K562 (cell line): Measurements from ENCODE around the gene SIKE1. TPM values are rescaled to one million over a fixed set of nuclear protein-coding genes. Genes with fewer than 3 reads are reported as not detected.

ENCODE experiments used
- CBFB ChIP-seq: sonication (generic); formaldehyde crosslinking; IDR thresholded peaks from 2 replicates; pipeline ENCODE4 v1.4.0; 2020; ENCODE audit warnings: mild to moderate bottlenecking, missing genetic modification reagents
- CBX5 ChIP-seq: IDR thresholded peaks from 2 replicates; pipeline ENCODE4 v1.6.1; 2014; ENCODE audit warnings: low read depth, borderline replicate concordance
- ETS2 ChIP-seq: IDR thresholded peaks from 2 replicates; pipeline ENCODE4 v1.6.1; 2016; ENCODE audit warnings: borderline replicate concordance, missing genetic modification characterization, mild to moderate bottlenecking, moderate library complexity, missing compliant biosample characterization; ENCODE audit not compliant: poor library complexity, severe bottlenecking
- FOXJ2 ChIP-seq: fragments of 200-800 bp; sonication (Bioruptor generic); IDR thresholded peaks from 2 replicates; pipeline ENCODE4 v1.6.1; 2016; ENCODE audit warnings: missing genetic modification characterization, missing compliant biosample characterization
- HCFC1 ChIP-seq: IDR thresholded peaks from 2 replicates; pipeline ENCODE4 v1.6.1; 2012; ENCODE audit warnings: low read depth, low read length, improper control_type of control experiment
- POLR2AphosphoS2 ChIP-seq: IDR thresholded peaks from 2 replicates; pipeline ENCODE4 v1.6.1; 2012; ENCODE audit warnings: low read length, improper control_type of control experiment
- POLR2AphosphoS5 ChIP-seq: IDR thresholded peaks from 2 replicates; pipeline ENCODE4 v1.6.1; 2011; ENCODE audit warnings: mild to moderate bottlenecking, low read depth, low read length, moderate library complexity; ENCODE audit not compliant: control insufficient read depth, insufficient read depth
- PRPF4 ChIP-seq: fragments of 200-400 bp; formaldehyde crosslinking; IDR thresholded peaks from one replicate; pipeline ENCODE4 v1.6.1; 2017; ENCODE audit warnings: low read length, low read depth, mild to moderate bottlenecking; ENCODE audit not compliant: insufficient read depth, poor library complexity, severe bottlenecking
- ZNF347 ChIP-seq: fragments of 450-650 bp; formaldehyde crosslinking; IDR thresholded peaks from 2 replicates; pipeline ENCODE4 v1.4.0; 2020; ENCODE audit warnings: low read depth, mild to moderate bottlenecking, moderate library complexity
- polyA plus RNA-seq, 8 experiments: library from polyadenylated mRNA; depleted of rRNA in 4 of 8; stranded (reverse) in 5 of 8; unstranded in 3 of 8; fragments of >200 nt; fragmentation: Nextera tagmentation in 2 of 8; fragmentation: Illumina TruSeq in 1 of 8; extraction: Ambion mirVana in 2 of 8; extraction: Trizol in 1 of 8; gene quantifications; 2 replicates each; pipeline versions ENCODE4 v1.2.1 to v1.2.3, GENCODE V29; 2011 to 2014; ENCODE audit warnings: inconsistent platforms in 1 of 8, missing spikeins in 1 of 8
- total RNA-seq, 7 experiments: library from RNA; depleted of rRNA in 6 of 7; stranded (reverse); fragments of >200 nt in 6 of 7; fragmentation: Illumina TruSeq in 2 of 7; extraction: Trizol in 2 of 7; gene quantifications; 2 replicates each; pipeline versions ENCODE4 v1.2.1 to v1.2.3, GENCODE V29; 2011 to 2021; ENCODE audit warnings: low replicate concordance in 1 of 7
- TF ChIP-seq, protein P1 (sequence below), 2 experiments: IDR thresholded peaks; 2 replicates each; pipeline ENCODE4 v1.6.1; 2012; ENCODE audit warnings: improper control_type of control experiment in 2 of 2, low read depth in 2 of 2, low read length in 2 of 2, borderline replicate concordance in 1 of 2
- TF ChIP-seq, protein P2 (sequence below): fragments of 250-450 bp; sonication (Bioruptor Pico); IDR thresholded peaks from 2 replicates; pipeline ENCODE4 v1.9.0; 2021; ENCODE audit warnings: mild to moderate bottlenecking, inconsistent platforms
- TF ChIP-seq, protein P3 (sequence below): sonication (generic); formaldehyde crosslinking; IDR thresholded peaks from 2 replicates; pipeline ENCODE4 v1.8.1; 2023; ENCODE audit warnings: mild to moderate bottlenecking, missing genetic modification reagents
- TF ChIP-seq, protein P4 (sequence below): fragments of 250-450 bp; sonication (Bioruptor Pico); IDR thresholded peaks from 2 replicates; pipeline ENCODE4 v1.8.0; 2022; ENCODE audit warnings: moderate library complexity, mild to moderate bottlenecking, inconsistent platforms
- TF ChIP-seq, protein P5 (sequence below): sonication (generic); formaldehyde crosslinking; IDR thresholded peaks from 2 replicates; pipeline ENCODE4 v1.8.0; 2022; ENCODE audit warnings: mild to moderate bottlenecking, missing genetic modification reagents, borderline replicate concordance
- TF ChIP-seq, protein P6 (sequence below): sonication (generic); formaldehyde crosslinking; IDR thresholded peaks from 2 replicates; pipeline ENCODE4 v1.8.0; 2022; ENCODE audit warnings: mild to moderate bottlenecking, low read depth, missing genetic modification reagents

Gene SIKE1
- total and polyA plus RNA-seq, 9 of the 15 experiments (the other 6 are each of a cell fraction or from before 2014, with no cell fraction given), result 21.8 to 144 (median 76.3) TPM

DNA sequence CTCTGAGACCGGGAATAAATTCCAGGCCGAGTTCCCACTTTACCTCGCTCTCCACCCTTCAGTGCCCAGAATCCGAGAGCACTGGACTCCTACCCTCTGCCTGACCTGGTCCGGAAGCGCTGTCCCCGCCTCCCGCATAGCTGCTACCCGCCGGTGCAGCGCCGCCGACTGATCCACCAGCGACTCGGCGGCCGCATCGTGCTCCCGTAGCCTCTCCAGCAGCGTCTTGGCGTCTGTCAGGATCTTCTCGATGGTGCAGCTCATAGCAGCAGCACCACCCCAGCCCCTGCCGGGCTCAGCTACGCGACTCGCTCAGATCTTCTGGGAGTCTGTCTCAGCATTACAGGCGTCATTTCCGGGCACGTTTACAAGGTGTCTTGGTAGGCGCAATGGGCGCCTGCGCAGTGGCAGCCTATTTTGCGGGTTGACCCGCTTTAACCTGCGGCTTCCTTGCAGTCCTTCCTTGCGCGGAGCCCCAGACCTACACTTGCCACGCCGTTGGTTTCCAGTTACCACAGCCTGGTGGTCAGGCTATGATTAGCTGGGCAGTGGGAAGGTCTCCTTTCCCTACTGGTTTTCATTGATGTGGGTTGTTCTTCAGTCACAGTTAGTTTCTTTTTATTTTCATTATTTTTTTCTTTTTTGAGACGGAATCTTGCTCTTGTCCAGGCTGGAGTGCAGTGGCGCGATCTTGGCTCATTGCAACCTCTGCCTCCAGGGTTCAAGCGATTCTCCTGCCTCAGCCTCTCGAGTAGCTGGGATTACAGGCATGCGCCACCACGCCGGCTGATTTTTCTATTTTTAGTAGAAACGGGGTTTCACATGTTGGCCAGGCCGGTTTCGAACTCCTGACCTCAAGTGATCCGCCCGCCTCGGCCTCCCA, at the start of gene SIKE1 (continued):
- TF ChIP-seq, protein P1, sequence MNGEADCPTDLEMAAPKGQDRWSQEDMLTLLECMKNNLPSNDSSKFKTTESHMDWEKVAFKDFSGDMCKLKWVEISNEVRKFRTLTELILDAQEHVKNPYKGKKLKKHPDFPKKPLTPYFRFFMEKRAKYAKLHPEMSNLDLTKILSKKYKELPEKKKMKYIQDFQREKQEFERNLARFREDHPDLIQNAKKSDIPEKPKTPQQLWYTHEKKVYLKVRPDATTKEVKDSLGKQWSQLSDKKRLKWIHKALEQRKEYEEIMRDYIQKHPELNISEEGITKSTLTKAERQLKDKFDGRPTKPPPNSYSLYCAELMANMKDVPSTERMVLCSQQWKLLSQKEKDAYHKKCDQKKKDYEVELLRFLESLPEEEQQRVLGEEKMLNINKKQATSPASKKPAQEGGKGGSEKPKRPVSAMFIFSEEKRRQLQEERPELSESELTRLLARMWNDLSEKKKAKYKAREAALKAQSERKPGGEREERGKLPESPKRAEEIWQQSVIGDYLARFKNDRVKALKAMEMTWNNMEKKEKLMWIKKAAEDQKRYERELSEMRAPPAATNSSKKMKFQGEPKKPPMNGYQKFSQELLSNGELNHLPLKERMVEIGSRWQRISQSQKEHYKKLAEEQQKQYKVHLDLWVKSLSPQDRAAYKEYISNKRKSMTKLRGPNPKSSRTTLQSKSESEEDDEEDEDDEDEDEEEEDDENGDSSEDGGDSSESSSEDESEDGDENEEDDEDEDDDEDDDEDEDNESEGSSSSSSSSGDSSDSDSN (IDR thresholded peaks at IDR 0.05; ENCODE audit: borderline replicate concordance in 1 of 2, low read depth in 2 of 2, low read length in 2 of 2), result peak in 1 of 2 experiments; percentile 49; a peak in 1 of 4 replicates
- peak; percentile 79 for TF ChIP-seq HCFC1
- TF ChIP-seq ZNF347 (CRISPR knock-in tag), result no peak
- TF ChIP-seq, protein P2, sequence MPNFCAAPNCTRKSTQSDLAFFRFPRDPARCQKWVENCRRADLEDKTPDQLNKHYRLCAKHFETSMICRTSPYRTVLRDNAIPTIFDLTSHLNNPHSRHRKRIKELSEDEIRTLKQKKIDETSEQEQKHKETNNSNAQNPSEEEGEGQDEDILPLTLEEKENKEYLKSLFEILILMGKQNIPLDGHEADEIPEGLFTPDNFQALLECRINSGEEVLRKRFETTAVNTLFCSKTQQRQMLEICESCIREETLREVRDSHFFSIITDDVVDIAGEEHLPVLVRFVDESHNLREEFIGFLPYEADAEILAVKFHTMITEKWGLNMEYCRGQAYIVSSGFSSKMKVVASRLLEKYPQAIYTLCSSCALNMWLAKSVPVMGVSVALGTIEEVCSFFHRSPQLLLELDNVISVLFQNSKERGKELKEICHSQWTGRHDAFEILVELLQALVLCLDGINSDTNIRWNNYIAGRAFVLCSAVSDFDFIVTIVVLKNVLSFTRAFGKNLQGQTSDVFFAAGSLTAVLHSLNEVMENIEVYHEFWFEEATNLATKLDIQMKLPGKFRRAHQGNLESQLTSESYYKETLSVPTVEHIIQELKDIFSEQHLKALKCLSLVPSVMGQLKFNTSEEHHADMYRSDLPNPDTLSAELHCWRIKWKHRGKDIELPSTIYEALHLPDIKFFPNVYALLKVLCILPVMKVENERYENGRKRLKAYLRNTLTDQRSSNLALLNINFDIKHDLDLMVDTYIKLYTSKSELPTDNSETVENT (CRISPR knock-in tag), result peak; percentile 72; the same call in 1 of the 2 replicates
- peak; percentile 13; the same call in 1 of the 2 replicates for TF ChIP-seq CBFB (CRISPR knock-in tag)
- TF ChIP-seq, protein P3, sequence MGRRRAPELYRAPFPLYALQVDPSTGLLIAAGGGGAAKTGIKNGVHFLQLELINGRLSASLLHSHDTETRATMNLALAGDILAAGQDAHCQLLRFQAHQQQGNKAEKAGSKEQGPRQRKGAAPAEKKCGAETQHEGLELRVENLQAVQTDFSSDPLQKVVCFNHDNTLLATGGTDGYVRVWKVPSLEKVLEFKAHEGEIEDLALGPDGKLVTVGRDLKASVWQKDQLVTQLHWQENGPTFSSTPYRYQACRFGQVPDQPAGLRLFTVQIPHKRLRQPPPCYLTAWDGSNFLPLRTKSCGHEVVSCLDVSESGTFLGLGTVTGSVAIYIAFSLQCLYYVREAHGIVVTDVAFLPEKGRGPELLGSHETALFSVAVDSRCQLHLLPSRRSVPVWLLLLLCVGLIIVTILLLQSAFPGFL (CRISPR knock-in tag), result no peak
- TF ChIP-seq, protein P4, sequence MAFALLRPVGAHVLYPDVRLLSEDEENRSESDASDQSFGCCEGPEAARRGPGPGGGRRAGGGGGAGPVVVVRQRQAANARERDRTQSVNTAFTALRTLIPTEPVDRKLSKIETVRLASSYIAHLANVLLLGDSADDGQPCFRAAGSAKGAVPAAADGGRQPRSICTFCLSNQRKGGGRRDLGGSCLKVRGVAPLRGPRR (CRISPR knock-in tag), result no peak
- TF ChIP-seq POLR2AphosphoS2, result peak; percentile 89; the same call in 1 of the 2 replicates
- TF ChIP-seq, protein P5, sequence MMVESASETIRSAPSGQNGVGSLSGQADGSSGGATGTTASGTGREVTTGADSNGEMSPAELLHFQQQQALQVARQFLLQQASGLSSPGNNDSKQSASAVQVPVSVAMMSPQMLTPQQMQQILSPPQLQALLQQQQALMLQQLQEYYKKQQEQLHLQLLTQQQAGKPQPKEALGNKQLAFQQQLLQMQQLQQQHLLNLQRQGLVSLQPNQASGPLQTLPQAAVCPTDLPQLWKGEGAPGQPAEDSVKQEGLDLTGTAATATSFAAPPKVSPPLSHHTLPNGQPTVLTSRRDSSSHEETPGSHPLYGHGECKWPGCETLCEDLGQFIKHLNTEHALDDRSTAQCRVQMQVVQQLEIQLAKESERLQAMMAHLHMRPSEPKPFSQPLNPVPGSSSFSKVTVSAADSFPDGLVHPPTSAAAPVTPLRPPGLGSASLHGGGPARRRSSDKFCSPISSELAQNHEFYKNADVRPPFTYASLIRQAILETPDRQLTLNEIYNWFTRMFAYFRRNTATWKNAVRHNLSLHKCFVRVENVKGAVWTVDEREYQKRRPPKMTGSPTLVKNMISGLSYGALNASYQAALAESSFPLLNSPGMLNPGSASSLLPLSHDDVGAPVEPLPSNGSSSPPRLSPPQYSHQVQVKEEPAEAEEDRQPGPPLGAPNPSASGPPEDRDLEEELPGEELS, result no peak
- TF ChIP-seq ETS2 (tag), result no peak
- TF ChIP-seq POLR2AphosphoS5, result peak; percentile 96
- 0 out of 2 replicates have a peak, but pooled peaks have one; percentile 49 for TF ChIP-seq CBX5
- TF ChIP-seq FOXJ2, result no peak
- TF ChIP-seq, protein P6, sequence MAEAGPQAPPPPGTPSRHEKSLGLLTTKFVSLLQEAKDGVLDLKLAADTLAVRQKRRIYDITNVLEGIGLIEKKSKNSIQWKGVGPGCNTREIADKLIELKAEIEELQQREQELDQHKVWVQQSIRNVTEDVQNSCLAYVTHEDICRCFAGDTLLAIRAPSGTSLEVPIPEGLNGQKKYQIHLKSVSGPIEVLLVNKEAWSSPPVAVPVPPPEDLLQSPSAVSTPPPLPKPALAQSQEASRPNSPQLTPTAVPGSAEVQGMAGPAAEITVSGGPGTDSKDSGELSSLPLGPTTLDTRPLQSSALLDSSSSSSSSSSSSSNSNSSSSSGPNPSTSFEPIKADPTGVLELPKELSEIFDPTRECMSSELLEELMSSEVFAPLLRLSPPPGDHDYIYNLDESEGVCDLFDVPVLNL (CRISPR knock-in tag), result no peak; the same call in 1 of the 2 replicates
- no peak for TF ChIP-seq PRPF4
